GM18870 (cell line): ENCODE measurements around the gene SLC33A1.
"Not testable (repeated sequence)": the region's sequence is repeated elsewhere in the genome, so short reads cannot be mapped to it uniquely, and the experiment has no call there.

ENCODE experiments used
- ATAC-seq: cut with Tn5 transposase; IDR thresholded peaks from one replicate; pipeline ENCODE4 v1.9.1; 2021; ENCODE audit warnings: moderate library complexity; ENCODE audit not compliant: unreplicated experiment

Gene SLC33A1

DNA sequence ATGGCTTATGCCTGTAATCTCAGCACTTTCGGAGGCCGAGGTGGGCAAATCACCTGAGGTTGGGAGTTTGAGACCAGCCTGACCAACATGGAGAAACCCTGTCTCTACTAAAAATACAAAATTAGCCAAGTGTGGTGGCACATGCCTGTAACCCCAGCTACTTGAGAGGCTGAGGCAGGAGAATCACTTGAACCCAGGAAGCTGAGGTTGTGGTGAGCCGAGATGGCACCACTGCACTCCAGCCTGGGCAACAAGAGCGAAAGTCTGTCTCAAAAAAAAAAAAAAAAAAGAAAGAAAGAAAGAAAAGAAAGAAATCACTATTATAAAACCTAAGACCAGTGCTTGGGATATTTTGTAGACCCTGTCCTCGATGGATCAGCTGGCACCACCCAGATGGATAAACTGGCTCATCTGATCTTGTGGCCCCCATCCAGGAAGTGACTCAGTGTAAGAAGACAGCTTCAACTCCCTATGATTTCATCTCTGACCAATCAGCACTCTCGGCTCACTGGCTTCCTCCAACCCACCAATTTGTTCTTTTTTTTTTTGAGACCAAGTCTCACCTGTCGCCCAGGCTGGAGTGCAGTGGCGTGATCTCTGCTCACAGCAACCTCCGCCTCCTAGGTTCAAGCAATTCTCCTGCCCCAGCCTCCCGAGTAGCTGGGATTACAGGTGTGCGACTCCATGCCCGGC lies 8.2 kb upstream of the SLC33A1 start:
- not testable (repeated sequence) for ATAC-seq

DNA sequence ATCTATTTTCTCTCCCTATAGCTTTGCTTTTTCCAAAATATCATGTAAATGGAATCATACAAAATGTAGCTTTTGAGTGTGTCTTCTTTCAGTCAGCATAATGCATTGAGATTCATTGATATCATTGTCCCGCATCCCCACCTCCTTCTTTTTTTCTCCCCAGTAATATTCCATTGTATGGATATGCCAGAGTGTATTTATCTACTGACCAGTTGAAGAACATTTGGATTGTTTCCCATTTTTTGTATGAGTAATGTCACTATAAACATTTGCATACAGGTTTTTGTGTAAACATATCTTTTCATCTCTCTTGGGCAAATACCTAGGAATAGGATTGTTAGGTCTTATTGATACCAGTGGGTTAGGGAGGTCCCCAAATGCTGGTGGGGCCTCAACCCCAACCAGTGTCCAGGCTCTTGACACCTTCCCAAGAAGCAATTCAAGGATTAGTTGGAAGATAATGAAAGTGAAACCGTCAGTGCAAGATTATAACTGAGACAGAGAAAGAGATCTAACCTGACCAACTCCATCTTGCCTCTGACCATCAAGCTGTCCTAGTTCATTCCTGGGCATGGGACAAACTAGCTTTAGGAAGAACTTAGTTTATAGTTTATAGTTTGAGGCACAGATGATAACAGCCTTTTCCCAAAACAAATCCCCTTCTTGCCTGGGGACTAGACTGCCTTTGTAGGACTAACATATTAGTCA lies 7.4 kb upstream of the SLC33A1 start:
- no peak for ATAC-seq

DNA sequence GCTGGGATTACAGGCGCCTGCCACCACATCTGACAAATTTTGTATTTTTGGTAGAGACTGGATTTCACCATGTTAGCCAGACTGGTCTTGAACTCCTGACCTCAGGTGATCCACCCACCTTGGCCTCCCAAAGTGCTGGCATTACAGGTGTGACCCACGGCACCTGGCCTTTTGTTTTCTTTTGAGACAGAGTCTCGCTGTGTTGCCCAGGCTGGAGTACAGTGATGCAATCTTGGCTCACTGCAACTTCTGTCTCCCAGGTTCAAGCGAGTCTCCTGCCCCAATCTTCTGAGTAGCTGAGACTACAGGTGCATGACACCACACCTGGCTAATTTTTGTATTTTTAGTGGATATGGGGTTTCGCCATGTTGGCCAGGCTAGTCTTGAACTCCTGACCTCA lies 6.2 kb upstream of the SLC33A1 start:
- not testable (repeated sequence) for ATAC-seq

DNA sequence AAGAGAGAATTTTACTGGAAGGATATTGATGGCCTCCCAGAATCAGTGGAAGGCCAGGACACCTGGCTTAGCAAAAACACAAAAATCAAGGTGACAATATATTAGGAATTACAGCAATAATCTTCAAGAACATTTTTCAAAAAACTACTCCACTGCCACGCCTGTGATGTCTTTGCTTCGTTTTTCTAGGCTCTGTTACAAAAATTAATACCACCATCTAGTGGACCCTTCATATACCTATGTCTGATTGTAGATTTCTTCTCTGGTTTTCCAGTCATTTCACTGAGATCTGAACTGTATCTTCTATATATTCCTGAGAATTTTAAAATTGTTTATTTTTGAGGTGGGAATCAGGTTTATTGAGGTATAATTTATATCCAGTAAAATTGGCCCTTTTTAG lies 5.6 kb upstream of the SLC33A1 start:
- ATAC-seq = peak; percentile 47

DNA sequence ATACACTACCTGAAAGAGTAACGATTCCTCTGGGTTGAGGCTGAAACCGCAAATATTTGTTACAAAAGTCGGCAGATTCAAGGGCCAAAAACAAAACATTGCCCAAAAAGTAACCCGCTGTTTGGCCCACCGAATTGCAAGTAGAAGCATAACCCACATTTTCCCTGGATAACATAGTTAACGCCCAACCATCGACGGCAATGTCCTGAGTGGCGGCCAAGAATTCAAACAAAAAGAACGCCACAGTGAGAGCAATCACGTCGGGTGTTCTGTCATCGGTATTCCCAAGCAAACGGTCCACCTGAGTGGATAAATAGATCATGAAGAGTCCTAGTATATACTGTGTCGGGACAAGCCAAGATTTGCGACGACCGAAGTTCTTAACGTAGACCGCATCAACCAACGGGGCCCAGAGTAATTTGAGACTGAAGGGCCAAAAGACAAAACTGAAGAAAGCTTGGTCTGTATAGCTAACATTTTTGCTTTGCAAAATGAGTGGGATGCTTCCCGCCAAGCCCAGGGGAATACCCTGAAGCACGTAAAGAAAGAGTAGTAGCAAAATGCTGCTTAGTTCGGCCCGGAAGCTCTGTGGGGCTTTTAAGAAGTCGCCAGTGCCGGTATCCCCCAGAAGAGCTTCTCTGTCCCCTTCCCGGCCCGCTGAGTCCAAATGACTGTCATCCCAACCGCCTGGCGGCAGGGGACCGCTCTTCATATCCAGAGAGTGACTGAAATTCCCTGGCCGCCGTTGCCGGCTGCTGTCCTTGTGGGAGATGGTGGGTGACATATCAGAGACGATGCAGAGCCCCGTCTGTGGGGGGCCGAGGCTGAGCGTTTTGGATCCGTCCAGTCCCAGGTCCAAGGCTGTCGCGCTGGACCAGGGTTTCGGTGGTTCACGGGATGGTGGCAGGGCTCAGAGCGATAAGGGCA lies 750 bp downstream of the SLC33A1 start:
- ATAC-seq = peak; percentile 2

DNA sequence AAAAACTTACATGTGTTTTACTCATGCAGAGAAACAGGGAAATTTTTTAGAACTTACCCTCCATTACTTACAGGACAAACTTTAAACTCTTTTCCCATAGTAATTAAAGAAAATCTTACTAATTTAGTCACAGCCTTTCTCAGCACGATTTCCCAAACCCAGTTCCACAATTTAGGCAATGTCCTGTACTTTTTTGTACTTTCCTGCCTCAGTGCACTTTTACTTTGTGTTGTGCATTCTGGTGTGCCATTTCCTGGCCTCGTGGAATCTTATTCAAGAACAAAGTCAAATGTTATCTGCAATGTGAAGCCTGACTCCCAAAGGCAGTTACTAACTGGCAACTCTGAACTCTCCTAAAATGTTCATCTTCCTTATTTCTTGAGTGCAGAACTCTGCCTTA lies 1.9 kb downstream of the SLC33A1 start:
- ATAC-seq = no peak

DNA sequence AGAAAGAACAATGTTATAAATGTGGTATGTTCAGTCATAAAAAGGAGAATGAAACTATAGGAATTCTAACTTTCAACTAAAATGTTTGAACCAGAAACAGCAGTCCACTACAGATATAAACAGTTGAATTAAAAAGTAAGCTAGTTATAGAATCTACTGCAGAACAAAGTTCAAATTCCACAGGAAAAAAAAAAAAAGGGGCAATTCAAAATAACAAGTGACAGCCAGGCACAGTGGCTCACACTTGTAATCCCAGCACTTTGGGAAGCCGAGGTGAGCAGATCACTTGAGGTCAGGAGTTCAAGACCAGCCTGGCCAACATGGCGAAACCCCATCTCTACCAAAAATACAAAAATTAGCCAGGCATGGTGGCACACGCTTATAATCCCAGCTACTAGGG lies 4.8 kb downstream of the SLC33A1 start:
- not testable (repeated sequence) for ATAC-seq

DNA sequence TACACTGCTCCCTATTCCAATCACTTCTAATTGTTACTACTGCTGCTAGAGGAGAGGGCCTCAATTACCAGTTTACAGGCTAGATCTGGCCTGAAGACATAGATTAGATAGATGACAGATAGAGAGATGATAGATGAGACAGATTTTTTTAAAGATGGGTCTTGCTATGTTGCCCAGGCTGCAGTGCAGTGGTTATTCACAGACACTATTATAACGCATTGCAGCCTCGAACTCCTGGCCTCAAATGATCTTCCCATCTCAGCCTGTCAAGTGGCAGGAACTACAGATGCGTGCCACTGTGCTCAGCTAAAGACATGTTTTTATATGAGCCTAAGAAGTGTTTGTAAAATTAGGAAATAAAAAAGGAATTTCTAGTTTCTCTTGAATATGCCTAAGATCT lies 6.2 kb downstream of the SLC33A1 start:
- ATAC-seq = no peak

DNA sequence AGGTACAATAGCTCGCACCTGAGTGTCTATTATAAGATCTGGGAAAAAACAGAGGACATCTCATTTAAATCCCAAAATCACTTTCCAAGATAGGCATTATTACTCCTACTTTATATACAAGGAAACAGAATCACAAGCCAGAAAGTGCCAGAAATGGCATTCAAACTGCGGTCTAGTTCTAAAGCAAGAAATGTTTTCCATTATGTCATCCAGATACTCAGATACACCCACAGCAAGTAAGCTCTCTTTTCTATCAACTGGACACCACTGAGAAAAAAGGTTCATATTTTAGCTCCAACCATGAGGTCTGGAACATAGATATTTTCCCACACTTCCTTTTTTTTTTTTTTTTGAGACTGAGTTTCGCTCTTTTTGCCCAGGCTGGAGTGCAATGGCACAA lies 8.1 kb downstream of the SLC33A1 start:
- no peak for ATAC-seq

DNA sequence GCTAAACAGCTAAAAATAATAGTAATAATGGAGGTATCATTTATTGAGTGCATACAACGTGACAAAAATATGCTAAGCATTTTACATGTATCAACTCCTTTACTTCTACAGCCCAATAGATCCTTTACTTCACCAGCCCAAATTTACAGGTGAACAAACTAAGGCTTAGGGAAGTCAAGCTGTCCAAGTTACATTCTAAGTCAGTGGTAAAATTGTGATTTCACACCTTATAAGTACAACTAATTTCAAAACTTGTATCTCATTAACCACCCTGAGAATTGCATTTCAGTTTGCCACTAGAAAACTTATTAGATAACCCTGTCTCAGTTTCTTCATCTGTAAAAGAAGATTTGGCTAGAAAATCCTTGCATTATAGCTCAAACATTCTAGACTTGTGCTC lies 10.7 kb downstream of the SLC33A1 start:
- ATAC-seq = peak; percentile 49

DNA sequence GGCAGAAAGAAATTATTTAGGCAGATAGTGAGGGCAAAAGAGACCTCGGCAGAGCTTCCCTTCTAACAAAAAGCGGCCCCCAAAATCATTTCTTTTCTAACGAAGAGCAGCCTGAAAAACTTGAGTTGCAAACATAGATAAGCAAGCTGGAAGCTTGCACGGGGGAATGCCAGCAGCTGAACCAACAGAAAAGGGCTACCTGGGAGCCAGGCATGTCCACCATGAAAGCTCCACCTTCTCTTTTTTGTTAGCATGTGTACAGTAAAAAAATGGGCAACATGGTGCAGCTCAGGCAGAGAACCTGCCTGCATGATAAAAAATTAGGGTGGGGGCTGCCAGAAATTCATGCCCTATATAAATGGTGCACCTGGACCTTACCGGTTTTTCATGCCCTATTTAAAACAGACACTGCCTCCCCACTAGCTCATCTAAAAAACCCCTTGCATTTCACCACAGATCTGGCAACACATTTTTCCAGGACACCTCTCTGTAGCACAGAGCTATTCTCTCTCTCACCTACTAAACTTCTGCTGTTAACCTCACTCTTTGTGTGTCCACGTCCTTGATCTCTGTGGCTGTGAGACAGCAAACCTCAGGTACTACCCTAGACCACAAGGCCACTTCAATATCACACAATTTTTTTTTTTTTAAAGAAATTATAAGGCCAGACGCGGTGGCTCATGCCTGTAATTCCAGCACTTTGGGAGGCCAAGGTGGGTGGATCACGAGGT lies 18.7 kb downstream of the SLC33A1 start:
- no peak for ATAC-seq

DNA sequence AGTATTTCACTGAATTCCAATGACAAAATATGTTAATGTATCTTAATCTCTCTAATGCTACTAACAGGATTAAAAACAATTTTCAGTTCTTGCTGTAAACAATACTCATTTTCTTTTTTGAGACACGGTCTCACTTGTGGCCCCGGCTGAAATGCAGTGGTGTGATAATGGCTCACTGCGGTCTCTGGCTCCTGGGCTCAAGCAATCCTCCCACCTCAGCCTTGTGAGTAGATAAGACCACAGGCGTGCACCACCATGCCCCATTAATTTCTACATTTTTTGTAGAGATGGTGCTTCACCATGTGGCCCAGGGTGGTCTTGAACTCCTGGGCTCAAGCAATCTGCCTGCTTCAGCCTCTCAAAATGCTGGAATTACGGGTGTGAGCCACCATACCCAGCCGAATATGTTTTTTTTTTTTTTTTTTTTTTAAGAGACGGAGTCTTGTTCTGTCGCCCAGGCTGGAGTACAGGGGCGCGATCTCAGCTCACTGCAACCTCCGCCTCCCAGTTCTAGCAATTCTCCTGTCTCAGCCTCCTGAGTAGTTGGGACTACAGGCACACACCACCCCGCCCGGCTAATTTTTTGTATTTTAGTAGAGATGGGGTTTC lies 25.6 kb downstream of the SLC33A1 start:
- not testable (repeated sequence) for ATAC-seq

DNA sequence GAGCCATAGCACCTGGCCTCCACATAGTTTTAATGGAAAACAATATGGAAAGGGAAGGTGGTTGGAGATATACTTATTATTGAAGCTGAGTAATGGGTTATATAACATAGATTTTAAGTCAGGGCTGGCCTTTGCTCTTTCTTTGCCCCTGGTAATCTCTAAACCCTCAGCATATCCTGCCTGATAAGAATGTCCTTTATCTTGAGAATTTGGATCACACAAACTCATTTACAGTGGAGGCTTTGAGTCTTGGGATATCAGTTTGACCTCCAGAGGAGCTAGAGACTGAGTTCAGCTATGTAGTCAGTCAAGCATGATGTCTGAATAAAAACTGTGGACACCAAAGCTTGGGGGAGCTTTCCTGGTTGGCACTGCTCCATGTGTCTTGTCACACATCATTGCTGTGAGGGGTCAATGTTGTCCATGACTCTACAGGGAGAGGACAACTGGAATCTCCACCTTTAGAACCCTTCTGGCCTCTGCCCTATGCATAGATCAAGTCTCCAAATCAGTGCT lies 39.1 kb downstream of the SLC33A1 start:
- no peak for ATAC-seq

DNA sequence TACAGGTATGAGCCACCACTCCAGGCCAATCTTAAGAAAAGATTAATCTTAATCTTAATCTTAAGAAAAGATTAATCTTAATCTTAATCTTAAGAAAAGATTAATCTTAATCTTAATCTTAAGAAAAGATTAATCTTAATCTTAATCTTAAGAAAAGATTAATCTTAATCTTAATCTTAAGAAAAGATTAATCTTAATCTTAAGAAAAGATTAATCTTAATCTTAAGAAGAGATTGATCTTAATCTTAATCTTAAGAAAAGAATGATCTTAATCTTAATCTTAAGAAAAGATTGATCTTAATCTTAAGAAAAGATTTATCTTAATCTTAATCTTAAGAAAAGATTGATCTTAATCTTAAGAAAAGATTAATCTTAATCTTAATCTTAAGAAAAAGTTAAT lies 41.0 kb downstream of the SLC33A1 start:
- ATAC-seq = not testable (repeated sequence)

DNA sequence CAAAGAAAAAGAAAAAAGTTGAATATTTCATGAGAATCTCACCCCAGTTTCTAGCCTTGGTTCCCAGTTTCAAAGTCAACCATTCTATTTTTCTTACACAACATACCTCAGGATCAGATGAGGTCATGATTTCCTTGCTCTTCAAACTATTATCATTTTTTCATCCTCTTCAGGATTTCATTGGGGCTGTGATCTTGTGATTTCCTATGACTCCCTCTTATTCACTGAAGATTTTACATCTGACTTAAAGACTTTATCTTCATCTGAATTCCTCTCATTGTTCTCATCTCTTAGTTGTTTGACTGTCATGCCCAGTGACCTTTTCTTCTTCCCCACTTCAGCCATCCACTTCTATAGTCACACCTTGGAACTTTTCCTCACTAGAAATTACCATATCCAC lies 45.0 kb downstream of the SLC33A1 start:
- no peak for ATAC-seq

DNA sequence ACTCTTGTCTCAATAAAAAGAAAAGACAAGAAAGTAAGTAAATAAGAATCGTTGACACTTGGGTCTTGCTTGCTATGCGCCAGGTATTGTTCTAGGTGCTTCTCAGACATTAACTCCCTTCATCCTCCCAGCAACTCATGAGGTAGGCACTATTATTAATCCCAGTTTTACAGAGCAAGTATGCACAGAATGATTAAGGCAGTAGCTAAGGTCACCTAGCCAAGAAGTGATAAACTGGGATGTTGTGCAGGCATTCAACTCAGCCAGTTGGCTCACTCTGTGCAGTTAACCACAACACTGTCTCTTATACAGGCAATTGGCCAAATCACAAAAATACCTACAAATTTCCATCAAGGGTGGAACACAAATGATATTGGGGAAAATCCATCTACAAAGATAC lies 46.4 kb downstream of the SLC33A1 start:
- no peak for ATAC-seq

DNA sequence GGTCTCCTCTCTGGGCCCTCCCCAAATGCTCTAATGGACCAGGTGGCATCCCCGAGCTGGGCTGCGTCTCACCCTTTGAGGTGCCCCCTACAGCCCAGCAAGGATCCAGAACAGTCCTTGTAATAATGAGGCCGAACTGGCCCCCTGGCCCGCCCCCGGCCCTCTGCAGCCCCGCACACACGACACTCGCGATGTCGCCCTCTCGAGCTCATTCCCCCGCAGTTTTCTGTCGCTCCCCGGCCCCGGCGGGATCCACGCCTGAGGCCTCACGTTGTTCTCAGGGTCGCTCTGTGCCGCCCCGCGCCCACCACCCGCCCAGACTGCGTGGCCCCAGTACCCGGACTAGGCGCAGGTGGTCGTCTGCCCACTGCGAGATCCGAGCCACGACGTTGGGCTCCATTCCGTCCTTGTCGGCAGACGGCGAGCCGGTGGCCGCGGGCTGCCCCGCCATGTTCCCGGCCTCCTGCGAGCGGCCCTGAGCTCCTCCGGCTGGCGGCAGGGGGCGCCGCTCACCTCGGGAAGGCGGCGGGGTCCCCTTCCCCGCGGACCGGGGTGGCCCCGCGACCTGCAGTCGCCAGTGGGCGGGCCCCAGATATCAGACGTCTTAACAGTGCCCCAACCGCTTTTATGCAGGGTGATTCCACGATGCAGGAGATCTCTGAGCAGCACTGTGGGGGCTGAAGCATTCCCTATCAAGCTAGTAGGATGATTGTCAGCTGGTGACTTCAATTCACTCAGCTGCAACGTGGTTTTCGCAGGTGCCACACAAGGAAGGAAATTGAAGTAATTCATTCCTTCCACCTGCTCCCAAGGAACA lies 48.2 kb downstream of the SLC33A1 start, which contains the start of gene C3orf33:
TSS of gene C3orf33 (minus strand) at position 477 of the 817 bp plus-strand sequence. CDS start at position 451, 26 bp downstream.
- ATAC-seq = peak; percentile 75

DNA sequence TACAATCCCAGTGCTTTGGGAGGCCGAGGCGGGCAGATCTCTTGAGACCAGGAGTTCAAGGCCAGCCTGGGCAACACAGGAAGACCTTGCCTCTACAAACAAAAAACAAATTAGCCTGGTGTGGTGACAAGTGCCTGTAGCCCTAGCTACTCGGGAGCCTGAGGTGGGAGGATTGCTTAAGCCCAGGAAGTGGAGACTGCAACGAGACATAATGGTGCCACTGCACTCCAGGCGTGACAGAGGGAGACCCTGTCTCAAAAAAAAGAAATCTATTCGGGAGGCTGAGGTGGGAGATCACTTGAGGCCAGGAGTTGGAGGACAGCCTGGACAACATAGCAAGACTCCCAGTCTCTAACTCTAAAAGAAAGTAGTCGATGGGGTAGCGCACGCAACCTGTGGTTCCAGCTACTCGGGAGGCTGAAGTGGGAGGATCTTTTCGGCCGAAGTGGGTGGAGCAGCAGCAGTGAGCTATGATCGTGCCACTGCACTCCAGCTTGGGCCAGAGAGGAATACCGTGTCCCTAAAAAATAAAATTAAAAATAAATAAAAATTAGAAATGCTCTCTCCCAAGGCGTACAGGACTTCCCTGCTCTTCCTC lies 48.9 kb downstream of the SLC33A1 start:
- peak; percentile 11 for ATAC-seq

DNA sequence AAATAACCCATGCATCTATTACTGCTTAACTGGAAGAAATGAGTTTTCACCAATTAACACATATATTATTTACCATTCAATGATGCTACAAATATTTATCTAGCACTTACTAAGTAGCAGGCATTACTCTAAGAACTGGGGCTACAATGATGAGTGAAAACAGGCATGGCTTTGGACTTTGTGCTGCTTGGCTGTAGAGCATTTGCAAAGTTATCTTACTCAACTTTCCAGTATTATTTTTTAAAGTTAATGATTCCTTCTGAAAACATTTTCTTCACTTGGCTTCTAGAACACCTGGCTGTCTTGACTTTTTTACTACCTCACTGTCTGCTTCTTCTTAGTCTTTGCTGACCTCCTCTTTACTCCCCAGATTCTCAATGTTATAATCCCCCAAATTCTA lies 49.9 kb downstream of the SLC33A1 start:
- ATAC-seq = no peak
